PFSK-1 (cell line): ENCODE results near the gene NEK11.

Experiments
- FOXP2 ChIP-seq: optimal IDR thresholded peaks from 2 replicates; pipeline ENCODE3; 2011; ENCODE audit warnings: borderline replicate concordance, control low read depth, inconsistent platforms; ENCODE audit not compliant: insufficient read depth; ENCODE audit errors: extremely low read length, extremely low read depth
- POLR2AphosphoS5 ChIP-seq: IDR thresholded peaks from 2 replicates; pipeline ENCODE4 v1.6.1; 2012; ENCODE audit warnings: low read depth, mild to moderate bottlenecking, control low read depth, low read length, moderate library complexity
- SIN3A ChIP-seq: IDR thresholded peaks from 2 replicates; pipeline ENCODE4 v1.6.1; 2012; ENCODE audit warnings: mild to moderate bottlenecking, low read length, moderate library complexity, borderline replicate concordance; ENCODE audit not compliant: insufficient read depth
- TAF1 ChIP-seq: IDR thresholded peaks from 2 replicates; pipeline ENCODE4 v1.6.1; 2012; ENCODE audit warnings: low read length, control low read depth, borderline replicate concordance; ENCODE audit not compliant: insufficient read depth
- TF ChIP-seq, protein P1 (sequence below), 2 experiments: IDR thresholded peaks; 2 replicates each; pipeline versions ENCODE4 v1.6.1 to v1.8.0; 2011 to 2012; ENCODE audit warnings: low read depth in 2 of 2, low read length in 2 of 2, control low read depth in 1 of 2, inconsistent platforms in 1 of 2, mild to moderate bottlenecking in 1 of 2, moderate library complexity in 1 of 2; ENCODE audit not compliant: insufficient read depth in 1 of 2

DNA sequence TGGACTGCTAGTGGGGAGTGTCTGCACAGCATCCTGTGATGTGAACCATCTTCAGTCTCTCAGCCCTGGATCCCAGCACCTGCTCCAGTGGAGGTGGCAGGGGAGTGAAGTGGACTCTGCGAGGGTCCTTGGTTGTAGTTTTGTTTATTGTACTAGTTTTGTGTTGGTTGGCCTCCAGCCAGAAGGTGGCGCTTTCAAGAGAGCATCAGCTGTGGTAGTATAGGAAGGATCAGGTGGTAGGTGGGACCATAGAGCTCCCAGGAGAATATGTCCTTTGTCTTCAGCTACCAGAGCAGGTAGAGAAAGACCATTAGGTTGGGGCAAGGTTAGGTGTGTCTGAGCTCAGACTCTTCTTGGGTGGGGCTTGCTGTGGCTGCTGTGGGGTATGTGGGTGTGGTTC is 20.9 kb downstream of the NEK11 start:
- TF ChIP-seq SIN3A (no peak), POLR2AphosphoS5 (no peak), TAF1 (no peak), FOXP2 (no peak)
- TF ChIP-seq, protein P1, sequence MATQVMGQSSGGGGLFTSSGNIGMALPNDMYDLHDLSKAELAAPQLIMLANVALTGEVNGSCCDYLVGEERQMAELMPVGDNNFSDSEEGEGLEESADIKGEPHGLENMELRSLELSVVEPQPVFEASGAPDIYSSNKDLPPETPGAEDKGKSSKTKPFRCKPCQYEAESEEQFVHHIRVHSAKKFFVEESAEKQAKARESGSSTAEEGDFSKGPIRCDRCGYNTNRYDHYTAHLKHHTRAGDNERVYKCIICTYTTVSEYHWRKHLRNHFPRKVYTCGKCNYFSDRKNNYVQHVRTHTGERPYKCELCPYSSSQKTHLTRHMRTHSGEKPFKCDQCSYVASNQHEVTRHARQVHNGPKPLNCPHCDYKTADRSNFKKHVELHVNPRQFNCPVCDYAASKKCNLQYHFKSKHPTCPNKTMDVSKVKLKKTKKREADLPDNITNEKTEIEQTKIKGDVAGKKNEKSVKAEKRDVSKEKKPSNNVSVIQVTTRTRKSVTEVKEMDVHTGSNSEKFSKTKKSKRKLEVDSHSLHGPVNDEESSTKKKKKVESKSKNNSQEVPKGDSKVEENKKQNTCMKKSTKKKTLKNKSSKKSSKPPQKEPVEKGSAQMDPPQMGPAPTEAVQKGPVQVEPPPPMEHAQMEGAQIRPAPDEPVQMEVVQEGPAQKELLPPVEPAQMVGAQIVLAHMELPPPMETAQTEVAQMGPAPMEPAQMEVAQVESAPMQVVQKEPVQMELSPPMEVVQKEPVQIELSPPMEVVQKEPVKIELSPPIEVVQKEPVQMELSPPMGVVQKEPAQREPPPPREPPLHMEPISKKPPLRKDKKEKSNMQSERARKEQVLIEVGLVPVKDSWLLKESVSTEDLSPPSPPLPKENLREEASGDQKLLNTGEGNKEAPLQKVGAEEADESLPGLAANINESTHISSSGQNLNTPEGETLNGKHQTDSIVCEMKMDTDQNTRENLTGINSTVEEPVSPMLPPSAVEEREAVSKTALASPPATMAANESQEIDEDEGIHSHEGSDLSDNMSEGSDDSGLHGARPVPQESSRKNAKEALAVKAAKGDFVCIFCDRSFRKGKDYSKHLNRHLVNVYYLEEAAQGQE (IDR thresholded peaks at IDR 0.05; ENCODE audit: insufficient read depth in 1 of 2, low read depth in 2 of 2, low read length in 2 of 2), result no peak
